GM21526 (cell line): ENCODE results near the gene ASIC3.
"Not testable (repeated sequence)": the region's sequence is repeated elsewhere in the genome, so short reads cannot be mapped to it uniquely, and the experiment has no call there.

Source experiments
- ATAC-seq: cut with Tn5 transposase; IDR thresholded peaks from one replicate; pipeline ENCODE4 v1.9.1; 2021; ENCODE audit warnings: moderate library complexity; ENCODE audit not compliant: unreplicated experiment, low FRiP score

Gene ASIC3

DNA sequence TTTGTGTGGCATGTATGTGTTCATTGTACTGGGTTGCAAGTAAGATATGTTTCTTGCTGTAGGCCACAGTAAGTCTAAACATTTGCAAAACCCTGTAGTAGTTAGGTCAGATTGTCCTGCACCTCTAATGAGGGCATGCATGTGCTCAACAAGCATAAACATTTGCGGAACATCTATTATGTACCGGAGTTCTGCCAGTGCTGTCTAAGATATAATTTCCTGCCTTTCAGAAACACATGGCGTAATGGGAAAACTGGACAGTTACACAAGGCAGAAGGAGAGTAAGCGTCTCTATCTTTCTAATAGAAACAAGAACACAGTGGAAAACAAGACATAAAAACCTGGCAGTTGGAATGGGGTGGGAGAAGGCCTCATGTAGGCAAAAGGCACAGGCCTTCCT is 17.3 kb upstream of the ASIC3 start:
- no peak for ATAC-seq

DNA sequence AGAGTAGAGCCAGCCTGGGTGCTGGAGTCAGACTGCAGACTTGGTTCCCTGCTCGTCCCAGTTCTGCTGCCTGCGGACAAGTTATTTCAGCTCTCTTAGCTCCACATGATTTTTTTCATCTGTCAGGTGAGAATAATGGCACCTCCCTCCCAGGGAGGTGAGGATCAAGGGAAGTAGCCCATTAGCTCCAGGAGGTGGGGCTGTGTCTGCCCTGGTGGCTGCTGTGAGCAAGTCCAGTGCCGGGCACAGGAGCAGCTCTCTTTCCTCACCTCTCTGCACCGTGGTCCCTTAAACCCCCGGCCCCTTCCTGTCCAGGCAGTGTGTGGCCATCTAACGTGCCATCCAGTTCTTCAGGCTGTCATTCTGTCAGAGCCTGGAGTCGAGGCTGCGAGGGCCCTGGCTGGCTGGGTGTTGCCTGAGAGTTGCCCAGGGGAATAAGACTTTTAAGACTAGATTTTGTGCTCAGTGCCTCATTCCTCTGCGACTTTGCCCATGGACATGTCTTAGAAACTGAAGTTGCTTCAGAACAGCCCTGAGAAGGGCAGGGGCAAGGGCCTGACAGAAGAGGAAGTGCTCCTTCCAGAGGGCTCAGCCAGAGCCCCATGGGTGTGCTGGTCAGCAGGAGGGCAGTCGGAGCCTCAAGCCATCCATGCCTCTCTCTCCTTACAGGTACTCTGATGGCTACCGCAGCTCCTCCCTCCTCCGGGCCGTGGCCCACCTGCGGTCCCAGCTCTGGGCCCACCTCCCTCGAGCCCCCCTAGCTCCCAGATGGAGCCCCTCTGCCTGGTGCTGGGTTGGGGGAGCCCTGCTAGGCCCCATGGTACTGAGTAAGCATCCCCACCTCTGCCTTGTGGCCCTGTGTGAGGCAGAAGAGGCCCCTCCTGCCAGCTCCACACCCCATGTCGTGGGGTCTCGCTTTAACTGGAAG is 15.1 kb upstream of the ASIC3 start:
- no peak for ATAC-seq

DNA sequence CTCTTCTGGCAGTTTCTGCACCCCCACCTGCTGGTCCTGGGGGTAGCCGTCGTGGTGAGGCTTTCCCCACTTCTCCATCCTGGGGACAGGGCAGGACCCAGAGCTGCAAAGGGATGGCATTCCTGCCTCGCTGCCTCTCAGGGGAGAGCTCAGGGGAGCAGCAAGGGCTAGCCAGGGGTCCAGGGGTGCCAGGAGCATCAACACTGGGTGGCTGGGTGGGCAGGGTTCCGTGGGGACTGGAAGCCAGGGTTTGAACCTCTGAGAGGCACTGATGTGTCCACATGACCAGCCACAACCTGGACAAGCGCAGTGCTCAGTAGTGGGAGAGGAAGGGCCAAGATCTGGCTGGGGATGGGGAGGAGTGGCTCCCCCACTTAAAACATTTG is 14.5 kb upstream of the ASIC3 start:
- no peak for ATAC-seq

DNA sequence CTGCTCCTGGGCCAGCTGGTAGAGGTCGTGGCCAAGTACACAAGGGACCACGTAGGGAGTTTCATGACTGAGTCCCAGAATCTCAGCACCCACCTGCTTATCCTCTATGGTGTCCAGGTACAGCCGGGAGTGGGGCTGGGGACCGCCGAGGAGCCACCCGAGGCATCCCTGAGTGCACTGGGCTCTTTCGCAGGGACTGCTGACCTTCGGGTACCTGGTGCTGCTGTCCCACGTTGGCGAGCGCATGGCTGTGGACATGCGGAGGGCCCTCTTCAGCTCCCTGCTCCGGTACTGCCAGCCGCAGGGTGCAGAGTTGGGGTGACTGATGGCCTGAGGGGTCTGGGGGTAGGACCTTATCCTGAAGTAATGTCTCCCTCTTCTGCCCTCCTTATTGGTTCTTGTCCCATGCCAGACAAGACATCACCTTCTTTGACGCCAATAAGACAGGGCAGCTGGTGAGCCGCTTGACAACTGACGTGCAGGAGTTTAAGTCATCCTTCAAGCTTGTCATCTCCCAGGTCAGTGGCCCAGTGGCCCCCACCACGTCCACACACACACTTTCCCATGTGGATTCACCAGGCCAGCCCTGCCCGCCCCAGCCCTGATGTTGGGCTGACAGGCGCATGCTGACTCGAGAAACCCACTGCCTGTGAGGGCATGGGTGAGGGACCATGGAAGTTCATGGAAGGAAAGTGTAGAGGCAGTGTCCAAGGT is 13.9 kb upstream of the ASIC3 start:
- ATAC-seq, result no peak

GRCh38 chr7:151035026-151035717 is 13.2 kb upstream of the ASIC3 start:
- ATAC-seq, result no peak

DNA sequence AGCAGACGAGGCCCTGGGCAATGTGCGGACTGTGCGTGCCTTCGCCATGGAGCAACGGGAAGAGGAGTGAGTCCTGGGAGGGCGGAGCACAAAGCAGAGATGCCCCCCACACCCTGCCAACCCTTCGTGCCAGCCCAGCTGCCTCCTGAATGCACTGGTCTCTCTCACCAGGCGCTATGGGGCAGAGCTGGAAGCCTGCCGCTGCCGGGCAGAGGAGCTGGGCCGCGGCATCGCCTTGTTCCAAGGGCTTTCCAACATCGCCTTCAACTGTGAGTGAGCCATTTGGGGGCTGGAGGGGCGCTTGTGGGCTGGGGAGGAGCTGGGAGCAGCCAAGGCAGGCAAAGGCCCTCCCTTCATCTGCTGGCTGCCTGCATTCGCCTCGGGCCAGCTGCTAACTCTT is 12.4 kb upstream of the ASIC3 start:
- no peak for ATAC-seq

DNA sequence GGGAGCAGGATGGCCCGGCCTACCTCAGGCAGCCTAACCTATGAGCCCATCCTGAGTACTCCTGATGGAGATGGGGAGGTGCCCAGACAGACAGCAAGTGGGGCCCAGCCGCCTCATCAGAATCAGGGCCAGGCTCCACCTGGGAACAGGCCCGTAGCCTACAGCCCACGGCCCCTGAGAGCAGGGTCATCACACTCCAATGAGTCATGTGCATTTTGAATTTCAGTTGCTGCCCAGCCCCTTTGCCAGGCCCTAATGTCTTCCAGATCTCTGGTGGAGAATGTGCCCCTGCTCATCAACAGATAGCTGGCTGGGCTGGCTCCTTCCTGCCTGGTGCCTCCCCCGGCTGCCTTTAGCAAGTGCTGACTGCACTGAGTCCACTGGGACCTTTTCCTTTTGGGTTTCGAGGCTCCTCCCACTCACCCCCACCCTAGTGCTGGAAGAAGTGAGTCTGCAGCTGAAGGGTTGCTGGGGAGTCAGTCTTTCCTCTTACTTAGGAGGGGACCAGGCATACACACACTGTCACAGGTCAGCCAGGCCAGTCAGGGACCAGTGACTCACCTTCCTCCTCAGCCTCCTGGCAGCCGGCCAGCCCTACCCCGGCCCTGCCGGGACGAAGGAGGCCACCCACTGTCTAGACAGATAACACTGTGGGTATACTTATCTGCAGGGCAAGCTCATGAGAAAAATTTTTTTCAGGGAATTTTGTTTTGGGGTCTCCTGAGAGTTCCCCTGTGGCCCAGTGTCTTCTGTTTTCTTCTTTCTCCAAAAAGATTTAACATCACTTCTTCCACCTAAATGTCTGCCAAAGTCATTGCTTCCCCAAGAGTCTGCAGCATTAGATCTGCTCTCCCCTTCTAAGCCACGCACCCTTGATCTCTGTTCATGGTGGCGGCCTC is 9.1 kb upstream of the ASIC3 start:
- no peak for ATAC-seq

DNA sequence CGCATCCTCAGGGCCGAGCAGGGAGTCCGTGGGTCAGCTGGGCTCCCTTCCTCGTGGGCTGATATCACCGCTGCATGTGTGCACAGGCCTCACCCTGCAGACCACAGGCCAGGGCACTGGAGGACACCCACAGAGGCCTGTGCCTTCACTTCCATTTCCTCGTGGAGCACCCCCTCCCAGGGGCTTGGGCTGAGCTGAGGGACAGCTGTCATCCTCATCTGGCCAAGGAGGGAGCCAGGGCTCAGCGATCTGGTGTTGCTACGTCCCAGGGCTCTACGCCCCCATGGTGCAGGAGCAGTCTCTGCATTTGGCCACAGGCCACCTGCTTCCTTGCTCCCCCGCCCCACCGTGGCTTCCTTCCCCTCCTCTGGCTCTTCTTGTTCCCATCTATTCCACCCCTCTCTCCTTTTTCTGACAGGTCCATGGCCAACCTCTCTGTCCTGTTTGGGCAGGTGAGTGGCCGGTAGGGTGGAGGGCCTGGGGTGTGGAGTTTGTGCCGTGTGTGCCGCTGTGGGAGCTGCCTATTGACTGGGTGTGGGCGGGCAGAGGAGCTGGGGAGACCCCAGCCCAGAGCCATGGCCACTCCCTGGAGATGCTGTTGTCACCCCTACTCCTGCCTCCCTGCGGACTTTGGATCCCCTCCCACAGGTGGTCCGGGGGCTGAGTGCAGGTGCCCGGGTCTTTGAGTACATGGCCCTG is 8.3 kb upstream of the ASIC3 start:
- ATAC-seq, result no peak

DNA sequence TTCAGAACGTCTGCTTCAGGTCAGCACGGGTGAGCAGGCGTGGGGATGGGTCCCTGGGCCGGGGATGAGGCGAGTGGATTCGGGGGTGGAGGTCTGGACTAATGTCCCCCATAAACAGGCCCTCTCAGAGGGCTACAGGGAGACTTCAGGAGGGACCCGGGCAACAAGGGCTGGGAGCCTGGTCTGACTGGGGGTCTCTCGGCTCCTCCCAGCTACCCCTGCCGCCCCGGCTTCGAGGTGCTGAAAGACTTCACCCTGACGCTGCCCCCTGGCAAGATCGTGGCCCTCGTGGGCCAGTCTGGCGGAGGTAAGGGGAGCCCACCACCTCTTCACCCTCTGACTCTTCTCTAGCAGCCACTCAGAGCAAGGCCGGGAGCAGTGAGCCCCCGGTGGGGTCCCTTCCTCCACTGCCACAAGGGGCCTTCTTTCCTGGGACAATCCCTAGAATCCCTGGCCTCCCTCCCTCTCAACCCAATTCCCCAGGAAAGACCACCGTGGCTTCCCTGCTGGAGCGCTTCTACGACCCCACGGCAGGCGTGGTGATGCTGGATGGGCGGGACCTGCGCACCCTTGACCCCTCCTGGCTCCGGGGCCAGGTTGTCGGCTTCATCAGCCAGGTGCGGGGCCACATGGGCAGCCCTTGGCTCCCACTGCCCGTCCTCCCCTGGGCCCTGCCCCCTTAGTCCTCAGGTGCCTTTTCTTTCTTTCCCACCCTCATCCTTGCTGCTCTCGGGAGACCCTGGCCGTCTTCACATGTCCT is 7.5 kb upstream of the ASIC3 start:
- no peak for ATAC-seq

DNA sequence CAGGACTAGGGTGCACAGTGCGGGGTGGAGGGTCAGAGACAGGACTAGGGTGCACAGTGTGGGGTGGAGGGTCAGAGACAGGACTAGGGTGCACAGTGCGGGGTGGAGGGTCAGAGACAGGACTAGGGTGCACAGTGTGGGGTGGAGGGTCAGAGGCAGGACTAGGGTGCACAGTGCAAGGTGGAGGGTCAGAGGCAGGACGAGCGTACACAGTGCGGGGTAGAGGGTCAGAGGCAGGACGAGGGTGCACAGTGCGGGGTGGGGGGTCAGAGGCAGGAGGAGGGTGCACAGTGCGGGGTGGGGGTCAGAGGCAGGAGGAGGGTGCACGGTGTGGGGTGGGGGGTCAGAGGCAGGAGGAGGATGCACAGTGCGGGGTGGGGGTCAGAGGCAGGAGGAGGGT is 4.9 kb upstream of the ASIC3 start:
- ATAC-seq, result not testable (repeated sequence)

GRCh38 chr7:151043959-151044358 is 4.4 kb upstream of the ASIC3 start:
- no peak for ATAC-seq

DNA sequence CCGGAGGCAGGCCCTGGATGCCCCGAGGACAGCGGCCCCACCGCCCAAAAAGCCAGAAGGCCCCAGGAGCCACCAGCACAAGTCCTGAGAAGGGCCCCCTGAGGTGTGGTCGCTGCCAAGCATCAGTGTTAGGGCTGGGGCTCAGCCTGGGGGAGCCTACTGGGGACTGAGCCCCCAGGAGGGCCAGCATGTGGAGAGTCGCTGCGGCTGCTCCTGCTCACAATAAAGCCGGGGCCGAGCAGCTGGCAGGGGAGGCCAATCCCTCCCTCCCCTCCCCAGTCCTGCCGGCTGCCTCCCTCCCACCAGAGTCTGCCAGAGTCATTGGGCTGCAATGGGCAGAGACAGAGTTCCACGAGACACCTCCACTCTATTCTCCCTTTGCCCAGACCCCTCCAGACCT is 3.1 kb upstream of the ASIC3 start:
- no peak for ATAC-seq

DNA sequence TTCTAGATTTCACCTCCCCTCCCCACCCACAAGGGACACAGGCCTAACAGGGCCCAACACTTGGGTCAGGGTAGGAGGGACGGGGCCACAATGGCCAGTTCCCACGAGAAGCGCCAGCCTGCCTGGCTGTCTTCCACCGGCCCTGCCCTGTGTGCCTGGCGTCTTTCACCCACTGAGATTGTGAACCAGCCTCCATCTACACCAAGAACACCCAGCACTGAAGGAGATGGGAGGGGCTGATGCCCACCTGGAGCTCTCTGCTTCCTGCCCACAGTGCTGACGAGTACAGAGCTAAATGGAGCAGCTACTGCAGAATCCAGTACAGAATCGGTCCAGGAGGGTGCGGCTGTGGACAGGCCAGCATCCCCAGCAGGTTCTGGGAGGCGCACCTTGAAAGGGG is 2.4 kb upstream of the ASIC3 start:
- no peak for ATAC-seq

GRCh38 chr7:151046603-151047573 is 1.4 kb upstream of the ASIC3 start:
- ATAC-seq, result no peak

GRCh38 chr7:151048911-151049463 is 656 bp downstream of the ASIC3 start:
- no peak for ATAC-seq

- ATAC-seq, result no peak
These were observed 2.8 kb downstream of the ASIC3 start for GRCh38 chr7:151051108-151051507.

DNA sequence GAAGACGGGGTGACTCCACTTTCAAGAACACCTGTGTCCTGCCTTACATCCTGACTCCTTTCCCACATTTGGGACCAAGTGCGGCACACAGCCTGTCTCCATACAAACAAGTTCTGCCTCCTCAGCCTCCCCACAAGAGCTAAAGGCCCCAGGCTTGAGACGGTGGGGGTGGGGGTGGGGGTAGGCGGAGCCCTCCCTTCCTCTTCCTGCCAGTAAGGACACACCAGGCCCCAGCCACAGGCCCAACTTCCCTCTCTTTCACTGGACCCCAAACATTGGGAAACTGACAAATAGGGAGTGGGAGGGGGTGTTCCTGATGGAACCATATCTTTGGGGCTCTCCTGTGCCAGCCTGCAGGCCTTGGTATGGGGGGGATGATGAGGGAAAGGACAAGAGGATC is 4.8 kb downstream of the ASIC3 start:
- ATAC-seq, result no peak

GRCh38 chr7:151053751-151054150 is 5.4 kb downstream of the ASIC3 start:
- no peak for ATAC-seq
